NB4 (cell line): Measurements from ENCODE around the gene TENT5A.

Experiments
- DNase-seq: peaks from one replicate; pipeline ENCODE4 v3.0.0; 2010; ENCODE audit warnings: low read depth
- H3K4me3 ChIP-seq: one replicate; pipeline ENCODE4 v1.5.1; 2011; ENCODE audit warnings: mild to moderate bottlenecking, low read depth, low read length, moderate library complexity
- CTCF ChIP-seq: IDR thresholded peaks from one replicate; pipeline ENCODE4 v1.5.1; 2012; ENCODE audit warnings: low read depth, low read length
- MAX ChIP-seq: IDR thresholded peaks from 2 replicates; pipeline ENCODE4 v1.6.1; 2011; ENCODE audit warnings: low read depth, low read length
- MYC ChIP-seq: IDR thresholded peaks from 2 replicates; pipeline ENCODE4 v1.6.1; 2011; ENCODE audit warnings: low read depth, low read length
- POLR2A ChIP-seq: IDR thresholded peaks from 2 replicates; pipeline ENCODE4 v1.6.1; 2011; ENCODE audit warnings: mild to moderate bottlenecking; ENCODE audit not compliant: insufficient read length; ENCODE audit errors: extremely low read depth

Gene TENT5A

DNA sequence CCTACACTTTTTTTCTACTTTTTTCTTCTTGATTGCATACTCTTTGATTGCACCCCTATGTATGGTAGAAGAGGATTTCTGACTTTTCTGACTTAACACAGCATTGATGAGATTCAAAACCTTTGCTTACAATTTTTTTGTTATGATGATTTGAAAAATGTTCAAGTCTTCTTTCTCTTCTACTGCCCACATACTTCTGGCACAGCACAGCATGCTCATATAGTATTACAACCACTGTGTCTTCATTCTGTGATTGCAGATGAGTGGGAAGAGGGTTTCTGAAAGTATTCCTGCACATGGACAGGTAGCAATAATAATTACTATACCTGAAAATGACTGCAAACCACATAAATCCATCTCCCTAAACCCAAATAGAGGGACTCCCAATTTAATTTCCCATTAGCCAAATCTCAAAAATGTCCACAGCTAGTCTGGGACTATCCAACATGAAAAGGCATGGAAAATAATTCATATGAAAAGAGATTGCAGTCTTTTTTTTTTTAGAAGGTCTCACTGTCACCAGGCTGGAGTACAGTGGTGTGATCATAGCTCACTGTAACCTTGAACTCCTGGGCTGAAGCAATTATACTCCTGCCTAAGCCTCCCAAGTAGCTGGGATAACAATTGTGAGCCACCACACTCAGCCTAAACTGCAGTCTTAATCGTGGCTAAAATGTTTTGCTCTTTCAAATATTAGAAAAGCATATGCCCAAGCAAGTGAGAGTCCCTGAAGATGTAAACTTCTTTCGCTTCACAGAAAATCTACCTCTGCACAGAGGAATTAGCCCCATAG lies 15.9 kb upstream of the TENT5A start:
- TF ChIP-seq CTCF (no peak), POLR2A (no peak), MAX (no peak), MYC (no peak)
- no peak for DNase-seq
- no peak overlapping the region for H3K4me3 ChIP-seq

- DNase-seq, result peak; percentile 66
- TF ChIP-seq POLR2A (no peak), CTCF (no peak), MYC (no peak), MAX (no peak)
- H3K4me3 ChIP-seq, result peak overlapping the region; percentile 45
Measured at GRCh38 chr6:81767163-81767891, 14.8 kb upstream of the TENT5A start.

GRCh38 chr6:81766482-81767069 lies 14.1 kb upstream of the TENT5A start:
- peak; percentile 91 for DNase-seq
- peak overlapping the region; percentile 45 for H3K4me3 ChIP-seq
- TF ChIP-seq MYC (no peak), POLR2A (peak; percentile 29), MAX (no peak), CTCF (no peak)

DNA sequence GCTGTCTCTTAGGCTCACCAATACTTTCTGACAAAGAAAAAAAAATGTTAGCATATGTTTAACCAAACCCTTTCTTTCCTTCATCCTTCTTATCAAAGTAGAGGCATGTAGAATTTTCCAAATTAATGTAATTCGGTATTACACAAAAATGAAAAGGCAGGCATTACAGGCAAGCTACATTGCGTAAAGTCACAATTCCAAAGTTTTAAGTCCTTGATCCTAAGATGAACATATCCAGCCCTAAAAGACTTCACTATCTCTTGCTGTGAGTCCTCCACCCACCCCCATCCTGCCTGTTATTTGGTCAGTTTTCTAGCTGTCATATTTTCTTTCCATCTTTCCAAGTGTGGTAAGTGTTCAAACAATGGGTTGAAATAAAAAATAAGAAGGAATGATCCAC lies 12.1 kb upstream of the TENT5A start:
- no peak for TF ChIP-seq MYC
- H3K4me3 ChIP-seq, result no peak overlapping the region
- no peak for DNase-seq

DNA sequence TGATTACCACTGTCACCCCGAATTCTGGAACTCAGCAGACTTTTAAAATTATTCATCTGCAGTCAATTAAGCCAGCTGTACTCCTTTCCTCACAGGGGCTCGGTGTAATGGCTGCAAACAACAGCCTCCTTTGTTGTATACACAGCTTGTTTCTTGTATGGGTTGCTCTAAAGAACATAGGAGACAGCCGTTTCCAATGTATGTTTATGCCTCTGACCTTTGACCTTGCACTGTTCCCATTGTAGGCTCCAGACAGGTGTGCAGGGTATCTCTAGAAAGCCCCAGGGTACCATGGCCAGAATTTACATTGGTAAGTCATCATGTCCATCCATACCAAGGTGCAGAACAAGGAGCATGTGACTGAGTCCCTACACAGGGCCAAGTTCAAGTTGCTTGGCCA lies 11.5 kb upstream of the TENT5A start:
- no peak overlapping the region for H3K4me3 ChIP-seq
- DNase-seq, result no peak
- no peak for TF ChIP-seq CTCF

- DNase-seq, result no peak
- no peak for TF ChIP-seq MAX
Measured at GRCh38 chr6:81763051-81763450, 10.6 kb upstream of the TENT5A start.

GRCh38 chr6:81762606-81763005 lies 10.1 kb upstream of the TENT5A start:
- TF ChIP-seq MYC (no peak), POLR2A (no peak), CTCF (no peak), MAX (no peak)
- no peak for DNase-seq
- H3K4me3 ChIP-seq, result no peak overlapping the region

More at GRCh38 chr6:81763051-81763450, 10.6 kb upstream of the TENT5A start:
- no peak overlapping the region for H3K4me3 ChIP-seq
